MM.1S (cell line): Measurements from ENCODE around the gene GFOD1.

ENCODE experiments used
- DNase-seq: peaks from one replicate; pipeline ENCODE4 v3.0.0-alpha.2; 2015
- H2AFZ ChIP-seq: fragments of 300-600 bp; sonication (generic); 2 replicates; pipeline ENCODE4 v1.6.0; 2016; ENCODE audit warnings: antibody characterized with exemption, low read length
- H3F3A ChIP-seq: fragments of 300-600 bp; sonication (generic); 2 replicates; pipeline ENCODE4 v1.6.1; 2016; ENCODE audit warnings: mild to moderate bottlenecking, antibody characterized with exemption, low read length, moderate library complexity, mixed read lengths; ENCODE audit not compliant: insufficient read depth
- H3K27ac ChIP-seq: fragments of 300-600 bp; sonication (generic); 2 replicates; pipeline ENCODE4 v1.5.1; 2016; ENCODE audit warnings: mild to moderate bottlenecking, low read length
- H3K27me3 ChIP-seq: fragments of 300-600 bp; sonication (generic); replicated peaks from 2 replicates; pipeline ENCODE4 v1.6.0; 2016; ENCODE audit warnings: low read length; ENCODE audit not compliant: insufficient read depth
- H3K36me3 ChIP-seq: fragments of 300-600 bp; sonication (generic); replicated peaks from 2 replicates; pipeline ENCODE4 v1.6.1; 2016; ENCODE audit warnings: mild to moderate bottlenecking, low read length, mixed read lengths; ENCODE audit not compliant: insufficient read depth
- H3K4me1 ChIP-seq: fragments of 300-600 bp; sonication (generic); 2 replicates; pipeline ENCODE4 v1.6.1; 2016; ENCODE audit warnings: low read length, mixed read lengths
- H3K4me2 ChIP-seq: fragments of 300-600 bp; sonication (generic); 2 replicates; pipeline ENCODE4 v1.6.0; 2016; ENCODE audit warnings: low read depth, low read length
- H3K4me3 ChIP-seq: fragments of 300-600 bp; sonication (generic); 2 replicates; pipeline ENCODE4 v1.5.1; 2016; ENCODE audit warnings: low read length, mixed read lengths
- H3K79me2 ChIP-seq: fragments of 300-600 bp; sonication (generic); 2 replicates; pipeline ENCODE4 v1.6.1; 2016; ENCODE audit warnings: mixed run types, low read length, mixed read lengths
- H3K9ac ChIP-seq: fragments of 300-600 bp; sonication (generic); 2 replicates; pipeline ENCODE4 v1.6.1; 2016; ENCODE audit warnings: low read length, mixed read lengths
- H3K9me2 ChIP-seq: fragments of 300-600 bp; sonication (generic); replicated peaks from 2 replicates; pipeline ENCODE4 v1.6.1; 2016; ENCODE audit warnings: mild to moderate bottlenecking, low read length, mixed read lengths; ENCODE audit not compliant: insufficient read depth
- H3K9me3 ChIP-seq: fragments of 300-600 bp; sonication (generic); replicated peaks from 2 replicates; pipeline ENCODE4 v1.6.1; 2016; ENCODE audit warnings: mild to moderate bottlenecking, low read length, mixed read lengths; ENCODE audit not compliant: insufficient read depth
- H4K20me1 ChIP-seq: fragments of 300-600 bp; sonication (generic); 2 replicates; pipeline ENCODE4 v1.6.1; 2016; ENCODE audit warnings: mild to moderate bottlenecking, low read length, moderate library complexity, mixed read lengths; ENCODE audit not compliant: insufficient read depth
- CTCF ChIP-seq: fragments of 300-600 bp; sonication (generic); IDR thresholded peaks from 2 replicates; pipeline ENCODE4 v1.5.1; 2016; ENCODE audit warnings: antibody characterized with exemption, low read length, mixed read lengths
- EZH2 ChIP-seq: fragments of 300-600 bp; sonication (generic); optimal IDR thresholded peaks from 2 replicates; pipeline ENCODE3; 2017; ENCODE audit warnings: low read depth, mild to moderate bottlenecking, antibody characterized with exemption, low read length, mixed read lengths
- EZH2phosphoT487 ChIP-seq: fragments of 300-600 bp; sonication (generic); IDR thresholded peaks from 2 replicates; pipeline ENCODE4 v1.6.1; 2018; ENCODE audit warnings: antibody characterized with exemption, low read length

The GFOD1 gene

DNA sequence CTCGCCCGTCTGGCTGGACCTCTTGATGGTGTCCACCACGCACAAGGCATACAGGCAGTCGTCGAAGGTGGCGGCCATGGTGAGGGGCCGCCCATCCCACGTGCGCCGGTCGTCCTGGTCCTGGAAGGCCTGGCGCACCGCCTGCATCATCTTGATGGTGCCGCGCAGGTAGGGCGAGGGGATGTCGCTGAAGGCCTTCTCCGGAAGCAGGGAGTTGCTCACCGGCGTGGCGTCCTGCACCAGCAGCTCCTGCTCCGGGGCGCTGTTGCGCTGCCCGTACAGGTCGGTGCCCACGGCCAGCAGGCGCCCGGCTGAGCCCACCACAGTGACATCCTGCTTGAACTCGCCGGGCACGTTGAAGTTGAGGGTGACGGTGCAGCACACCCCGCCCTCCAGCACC is 122.6 kb downstream of the GFOD1 start:
- Histone ChIP-seq H3K4me2 (no peak overlapping the region), H3K36me3 (no peaks in the 10 kb centered on the region), H3K9ac (no peak overlapping the region), H3F3A (no peaks in the 10 kb centered on the region), H3K9me2 (no peaks in the 10 kb centered on the region), H3K27ac (no peak overlapping the region), H3K79me2 (no peaks in the 10 kb centered on the region), H2AFZ (no peak overlapping the region), H4K20me1 (no peaks in the 10 kb centered on the region), H3K9me3 (no peaks in the 10 kb centered on the region), H3K27me3 (no peaks in the 10 kb centered on the region), H3K4me3 (no peak overlapping the region), H3K4me1 (no peaks in the 10 kb centered on the region)
- DNase-seq, result no peak
- TF ChIP-seq EZH2 (no peak), CTCF (no peak)

- H3K4me3 ChIP-seq, result no peak overlapping the region
Measured at GRCh38 chr6:13362412-13362811, 125.0 kb downstream of the GFOD1 start.

DNA sequence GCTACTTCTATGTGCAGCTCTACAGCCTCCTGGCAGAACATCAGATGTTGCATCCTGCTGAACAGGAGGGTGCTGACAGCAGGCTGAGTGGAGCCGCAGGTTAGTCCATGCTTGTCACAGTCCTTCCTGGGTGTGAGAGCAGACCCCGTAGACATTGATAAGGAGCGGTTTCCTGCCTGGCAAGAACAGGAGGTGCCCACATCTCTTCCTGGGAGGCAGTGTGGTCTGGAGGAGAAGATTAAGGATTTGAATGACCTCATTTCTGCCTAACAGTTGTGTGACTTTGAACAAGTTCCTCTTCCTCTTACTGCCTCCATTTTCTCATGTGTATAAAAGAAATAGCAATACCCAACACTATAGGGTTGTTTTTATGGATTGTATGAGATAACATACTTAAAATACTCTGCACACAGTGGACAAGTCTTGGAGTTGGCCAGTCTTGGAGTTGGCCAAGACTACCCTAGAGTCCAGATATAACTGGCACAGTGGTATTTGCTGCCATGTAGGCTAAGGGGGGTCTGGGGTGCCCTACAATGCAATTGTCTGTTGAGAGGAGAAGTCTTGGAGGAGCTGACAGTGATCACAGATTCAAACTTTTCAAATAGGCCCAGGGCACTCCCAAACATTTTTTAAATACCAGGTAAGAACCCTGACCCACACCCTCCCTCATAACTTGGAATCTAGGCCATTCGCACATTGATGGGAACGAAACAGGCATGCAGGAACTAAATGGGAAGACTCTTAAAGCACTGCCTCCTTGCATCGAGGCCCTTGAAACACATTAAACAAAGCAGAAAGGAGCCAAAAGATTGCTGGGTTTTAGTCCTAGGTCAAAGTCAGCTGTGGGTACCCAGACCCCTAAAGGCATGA is 126.5 kb downstream of the GFOD1 start:
- H4K20me1 ChIP-seq, result no peaks in the 10 kb centered on the region
- no peak overlapping the region for H3K9ac ChIP-seq
- no peak overlapping the region for H3K27ac ChIP-seq
- no peaks in the 10 kb centered on the region for H3K9me3 ChIP-seq
- no peak overlapping the region for H2AFZ ChIP-seq
- no peak overlapping the region for H3K4me3 ChIP-seq
- H3K27me3 ChIP-seq, result no peaks in the 10 kb centered on the region
- no peak for TF ChIP-seq CTCF
- no peak for TF ChIP-seq EZH2
- no peak for TF ChIP-seq EZH2phosphoT487
- H3K79me2 ChIP-seq, result no peaks in the 10 kb centered on the region
- no peaks in the 10 kb centered on the region for H3K36me3 ChIP-seq
- no peak overlapping the region for H3K4me2 ChIP-seq
- H3F3A ChIP-seq, result peaks cover 21% of the 10 kb centered on the region
- DNase-seq, result no peak
- no peaks in the 10 kb centered on the region for H3K9me2 ChIP-seq
- peaks cover 23% of the 10 kb centered on the region for H3K4me1 ChIP-seq

More at GRCh38 chr6:13362412-13362811, 125.0 kb downstream of the GFOD1 start:
- no peak for DNase-seq
- no peak overlapping the region for H3K4me2 ChIP-seq
- no peak overlapping the region for H3K27ac ChIP-seq
- peaks cover 10% of the 10 kb centered on the region for H3K4me1 ChIP-seq
- H3F3A ChIP-seq, result peaks cover 6% of the 10 kb centered on the region
- no peaks in the 10 kb centered on the region for H3K36me3 ChIP-seq
- no peak overlapping the region for H2AFZ ChIP-seq
- no peaks in the 10 kb centered on the region for H4K20me1 ChIP-seq
- no peaks in the 10 kb centered on the region for H3K27me3 ChIP-seq
- H3K9me3 ChIP-seq, result no peaks in the 10 kb centered on the region
- TF ChIP-seq EZH2 (no peak), CTCF (no peak), EZH2phosphoT487 (no peak)
- no peak overlapping the region for H3K9ac ChIP-seq
- no peaks in the 10 kb centered on the region for H3K9me2 ChIP-seq
- no peaks in the 10 kb centered on the region for H3K79me2 ChIP-seq
